HG02973 (cell line): ENCODE results near the gene IPPK.
"Not testable (repeated sequence)": the region's sequence is repeated elsewhere in the genome, so short reads cannot be mapped to it uniquely, and the experiment has no call there.

Source experiments
- ATAC-seq: cut with Tn5 transposase; IDR thresholded peaks from one replicate; pipeline ENCODE4 v1.9.1; 2021; ENCODE audit warnings: moderate library complexity; ENCODE audit not compliant: unreplicated experiment

Gene IPPK

DNA sequence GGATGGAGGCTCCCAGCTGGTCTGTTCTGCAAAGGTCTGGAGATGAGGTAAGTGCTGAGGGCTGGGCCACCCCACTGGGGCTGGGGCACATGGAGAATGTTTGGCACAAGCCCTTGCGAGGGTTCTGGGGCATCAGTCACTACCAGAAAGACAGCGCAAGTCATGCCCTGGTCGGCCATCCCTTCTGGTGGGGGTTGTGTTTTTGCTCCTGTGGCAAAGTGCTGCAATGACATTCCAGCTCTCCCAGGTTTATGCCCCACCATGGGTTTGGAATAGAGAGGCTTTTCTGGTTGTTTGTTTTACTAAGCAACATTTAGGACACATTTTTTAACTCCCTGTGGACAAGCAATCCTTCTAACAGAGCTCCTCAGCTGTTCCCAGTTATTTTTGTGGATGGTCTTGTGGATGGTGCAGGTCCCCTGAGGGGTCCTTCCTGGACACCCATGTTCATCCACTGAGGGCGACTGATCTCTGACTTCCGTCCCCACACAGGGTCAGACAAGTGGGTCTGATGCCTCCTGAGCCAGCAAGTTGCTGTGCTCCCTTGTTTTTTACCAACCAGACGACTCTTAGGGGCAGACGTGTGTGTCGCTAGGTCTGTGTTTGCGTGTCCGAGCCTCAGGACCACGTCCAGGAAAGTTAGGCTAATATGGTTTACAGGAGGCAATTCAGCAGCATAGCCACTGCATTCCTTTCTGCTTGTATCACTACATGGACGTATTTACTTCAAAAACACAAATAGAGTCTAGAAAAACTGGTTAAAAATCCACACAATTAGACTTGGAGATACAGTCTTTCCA lies 69.3 kb downstream of the IPPK start:
- no peak for ATAC-seq

DNA sequence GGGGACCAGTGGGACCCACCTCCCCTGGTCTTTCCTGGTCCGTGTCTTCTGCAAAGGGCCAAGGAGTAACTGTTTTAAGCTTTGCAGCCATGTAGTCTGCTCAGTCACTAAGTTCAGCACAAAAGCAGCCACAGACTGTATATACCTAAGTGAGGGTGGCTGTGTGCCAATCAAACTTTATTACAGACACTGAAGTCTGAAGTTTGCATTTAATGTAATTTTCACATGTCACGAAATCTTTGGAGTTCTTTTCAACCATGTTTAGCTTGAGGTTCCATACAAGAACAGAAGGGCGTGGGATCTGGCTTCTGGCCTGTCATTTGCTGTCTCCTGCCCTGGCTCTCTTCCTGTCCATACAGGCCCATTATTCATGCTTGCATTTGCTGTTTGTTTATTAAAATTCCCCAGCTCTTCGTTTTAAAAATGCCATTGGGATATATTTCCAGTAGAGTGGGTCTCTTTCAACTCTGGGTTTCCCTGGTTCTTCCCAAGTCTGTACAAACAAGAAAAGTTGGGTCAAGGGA lies 69.9 kb downstream of the IPPK start:
- no peak for ATAC-seq

DNA sequence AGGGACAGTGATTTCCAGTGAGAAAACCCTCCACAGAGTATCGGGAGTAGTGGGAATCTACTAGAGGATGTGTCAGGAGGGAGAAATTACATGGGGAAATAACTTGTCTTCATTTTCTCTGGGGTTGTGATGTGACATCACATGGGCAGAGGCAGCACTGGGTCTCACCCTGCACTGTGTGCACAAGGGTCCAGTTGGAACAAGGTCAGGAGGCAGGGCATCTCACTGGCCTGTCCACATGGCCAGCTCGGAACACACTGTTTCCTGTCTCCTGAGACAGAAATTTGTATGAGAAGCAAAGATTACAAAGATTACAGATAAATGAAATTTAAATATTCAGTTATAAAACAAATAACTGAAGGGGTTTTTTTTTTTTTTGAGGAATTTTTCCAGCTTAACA lies 71.5 kb downstream of the IPPK start:
- ATAC-seq = no peak

DNA sequence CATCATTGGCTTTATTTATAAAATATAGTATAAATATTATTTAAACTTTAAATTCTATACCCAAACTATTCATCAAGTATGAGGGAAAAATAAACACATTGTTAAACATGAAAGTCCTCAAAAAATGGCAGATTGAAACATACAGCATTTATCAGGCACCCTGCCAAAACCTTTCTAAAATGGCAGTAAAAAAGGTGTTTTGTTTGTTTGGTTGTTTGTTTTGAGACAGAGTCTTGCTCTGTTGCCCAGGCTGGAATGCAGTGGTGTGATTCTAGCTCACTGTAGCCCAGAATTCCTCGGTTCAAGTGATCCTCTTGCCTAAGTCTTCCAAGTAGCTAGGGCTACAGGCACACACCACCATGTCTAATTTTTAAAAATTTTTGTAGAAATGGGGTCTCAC lies 74.0 kb downstream of the IPPK start:
- no peak for ATAC-seq

DNA sequence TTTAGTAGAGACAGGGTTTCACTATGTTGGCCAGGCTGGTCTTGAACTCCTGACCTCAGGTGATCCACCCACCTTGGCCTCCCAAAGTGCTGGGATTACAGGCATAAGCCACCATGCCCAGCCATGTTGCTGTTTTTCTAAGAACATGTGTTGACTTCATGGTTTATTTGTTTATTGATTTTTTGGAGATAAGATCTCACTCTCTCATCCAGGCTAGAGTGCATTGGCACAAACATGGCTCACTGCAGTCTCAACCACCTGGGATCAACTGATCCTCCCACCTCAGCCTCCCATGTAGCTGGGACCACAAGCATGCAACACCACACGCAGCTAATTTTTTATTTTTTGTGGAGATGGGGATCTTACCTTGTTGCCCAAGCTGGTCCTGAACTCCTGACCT lies 74.9 kb downstream of the IPPK start:
- ATAC-seq = not testable (repeated sequence)

DNA sequence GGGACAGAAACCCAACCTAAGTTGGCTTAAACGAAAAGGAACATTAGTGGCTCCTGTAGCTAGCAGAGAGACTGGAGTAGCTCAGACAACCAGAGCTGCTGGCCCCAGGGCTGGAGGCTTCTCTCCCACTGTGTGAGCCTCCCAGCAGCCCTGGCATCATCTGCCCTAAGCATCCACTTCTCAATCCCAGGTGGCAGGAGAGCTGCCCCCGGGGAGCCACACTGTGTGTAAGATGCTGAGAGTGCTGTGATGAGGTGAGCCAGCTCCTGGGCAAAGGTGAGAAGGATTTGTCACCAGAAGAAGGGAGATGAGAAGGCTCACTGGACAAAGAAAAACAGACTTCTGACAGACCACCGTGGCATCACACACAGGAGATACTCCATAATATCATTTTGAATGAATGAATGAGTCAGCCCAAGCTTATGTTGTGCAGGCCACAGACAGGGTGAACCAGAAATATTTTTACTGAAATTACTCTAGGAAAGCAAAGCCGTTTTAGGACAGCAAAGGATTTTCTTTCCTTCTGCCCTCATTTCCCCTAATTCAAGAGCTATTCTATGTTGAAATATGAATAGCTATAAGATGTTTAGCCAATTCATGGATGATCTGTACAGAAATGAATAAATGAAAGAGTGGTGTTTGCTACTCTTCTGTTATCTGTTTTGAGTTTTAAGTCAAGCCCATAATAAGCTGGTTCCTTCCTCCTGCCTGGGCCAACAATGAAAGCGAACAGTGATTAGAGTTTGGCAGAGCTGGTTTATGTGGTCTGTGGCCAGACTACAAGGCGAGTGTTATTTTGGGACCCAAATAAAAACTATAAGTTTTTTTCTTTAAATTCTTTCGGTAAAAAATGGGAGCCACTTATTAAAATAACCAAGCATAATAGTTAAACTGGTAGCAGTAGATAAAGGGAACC lies 76.7 kb downstream of the IPPK start:
- ATAC-seq = no peak

DNA sequence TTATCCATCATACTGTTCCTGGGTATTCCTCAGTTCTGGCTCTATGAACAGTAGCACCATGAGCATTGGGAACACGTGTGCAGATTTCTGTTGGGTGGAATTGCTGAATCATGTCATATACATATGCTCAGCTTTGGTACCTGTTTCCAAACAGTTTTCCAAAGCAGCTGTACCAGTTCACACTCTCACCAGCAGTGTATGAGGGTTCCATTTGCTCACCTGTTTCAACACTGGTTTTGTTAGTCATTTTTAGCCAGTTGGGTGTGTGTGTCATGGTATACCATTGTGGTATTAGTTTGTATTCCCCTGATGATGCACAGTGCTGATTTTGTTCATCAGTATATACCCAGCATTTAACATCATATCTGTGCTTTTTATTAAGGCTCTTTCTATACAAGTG lies 77.4 kb downstream of the IPPK start:
- no peak for ATAC-seq

DNA sequence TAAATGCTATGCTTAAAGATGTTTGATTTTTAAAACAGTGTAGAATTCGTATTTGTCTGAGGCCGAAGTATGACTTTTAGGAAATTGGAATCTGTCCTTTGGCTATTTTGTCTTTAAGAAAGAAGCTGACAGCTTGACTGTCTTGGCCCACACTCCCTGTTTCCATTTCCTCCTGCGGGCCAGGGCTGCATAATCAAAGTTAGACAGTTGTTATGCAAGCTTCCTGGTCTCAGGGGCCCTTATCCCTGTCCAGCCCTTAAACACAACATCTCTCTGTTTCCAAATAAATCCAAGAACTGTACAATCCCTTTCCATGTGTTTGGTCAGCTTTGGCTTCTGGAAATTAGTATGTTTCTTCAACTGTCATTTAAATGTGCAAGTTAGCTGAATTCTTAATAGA lies 79.6 kb downstream of the IPPK start:
- ATAC-seq = no peak

DNA sequence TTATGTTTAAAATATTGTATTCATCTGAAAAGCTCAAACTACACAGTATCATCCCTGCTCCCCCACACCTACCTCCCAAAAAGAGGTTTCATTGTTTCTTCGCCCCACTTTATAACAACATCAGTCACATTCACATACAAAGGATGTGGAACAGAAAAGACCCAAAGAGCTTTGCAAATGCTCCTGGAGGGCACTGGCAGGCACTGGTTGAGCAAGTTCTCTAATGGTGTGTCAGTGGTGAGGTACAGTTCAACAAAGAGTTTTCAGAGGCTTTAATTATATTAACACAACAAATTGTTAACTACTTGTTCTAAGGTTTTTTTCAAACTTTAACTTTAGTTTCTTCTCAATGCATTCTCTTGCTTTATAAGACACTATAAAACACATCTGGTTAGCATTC lies 80.0 kb downstream of the IPPK start:
- ATAC-seq = no peak

DNA sequence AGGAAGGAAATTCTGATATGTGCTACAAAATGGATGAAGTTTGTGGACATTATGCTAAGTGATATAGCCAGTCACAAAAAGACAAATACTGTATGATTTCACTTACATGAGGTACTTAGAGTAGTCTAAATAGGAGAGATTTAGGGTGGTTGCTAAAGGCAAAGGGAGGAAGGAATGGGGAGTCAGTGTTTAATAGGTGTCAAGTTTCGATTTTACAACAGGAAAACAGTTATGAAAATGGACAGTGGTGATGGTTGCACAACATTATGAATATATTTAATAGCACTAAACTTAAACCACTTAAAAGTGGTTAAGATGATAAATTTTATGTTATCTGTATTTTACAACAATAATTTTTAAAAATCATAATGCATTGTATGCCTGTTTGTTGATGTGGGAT lies 93.8 kb downstream of the IPPK start:
- ATAC-seq = no peak

DNA sequence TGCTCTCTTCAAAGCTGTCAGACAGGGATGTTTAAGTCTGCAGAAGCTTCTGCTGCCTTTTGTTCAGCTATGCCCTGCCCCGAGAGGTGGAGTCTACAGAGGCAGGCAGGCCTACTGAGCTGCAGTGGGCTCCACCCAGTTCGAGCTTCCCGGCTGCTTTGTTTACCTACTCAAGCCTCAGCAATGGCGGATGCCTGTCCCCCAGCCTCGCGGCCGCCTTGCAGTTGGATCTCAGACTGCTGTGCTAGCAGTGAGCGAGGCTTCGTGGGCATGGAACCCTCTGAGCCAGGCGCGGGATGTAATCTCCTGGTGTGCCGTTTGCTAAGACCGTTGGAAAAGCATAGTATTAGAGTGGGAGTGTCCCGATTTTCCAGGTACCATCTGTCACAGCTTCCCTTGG lies 96.3 kb downstream of the IPPK start:
- not testable (repeated sequence) for ATAC-seq

DNA sequence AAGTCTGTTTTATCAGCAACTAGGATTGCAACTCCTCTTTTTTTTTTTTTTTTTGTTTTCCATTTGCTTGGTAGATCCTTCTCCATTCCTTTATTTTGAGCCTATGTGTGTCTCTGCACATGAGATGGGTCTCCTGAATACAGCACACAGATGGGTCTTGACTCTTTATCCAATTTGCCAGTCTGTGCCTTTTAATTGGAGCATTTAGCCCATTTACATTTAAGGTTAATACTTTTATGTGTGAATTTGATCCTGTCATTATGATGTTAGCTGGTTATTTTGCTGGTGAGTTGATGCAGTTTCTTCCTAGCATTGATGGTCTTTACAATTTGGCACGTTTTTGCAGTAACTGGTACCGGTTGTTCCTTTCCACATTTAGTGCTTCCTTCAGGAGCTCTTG lies 98.1 kb downstream of the IPPK start:
- ATAC-seq = not testable (repeated sequence)

DNA sequence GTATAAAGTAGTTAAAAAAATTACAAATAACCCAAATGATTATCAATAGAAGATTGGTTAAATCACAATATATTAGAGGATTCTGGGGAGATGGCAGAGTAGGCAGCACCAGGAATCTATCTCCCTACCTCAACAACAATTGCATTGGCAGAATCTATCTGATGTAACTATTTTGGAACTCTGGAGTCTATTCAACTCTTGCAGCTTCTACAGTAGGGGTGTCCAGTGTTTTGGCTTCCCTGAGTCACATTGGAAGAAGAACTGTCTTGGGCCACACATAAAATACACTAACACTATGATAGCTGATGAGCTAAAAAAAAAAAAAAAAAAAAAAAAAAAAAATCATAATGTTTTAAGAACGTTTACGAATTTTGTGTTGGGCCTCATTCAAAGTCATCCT lies 104.9 kb downstream of the IPPK start:
- ATAC-seq = no peak

DNA sequence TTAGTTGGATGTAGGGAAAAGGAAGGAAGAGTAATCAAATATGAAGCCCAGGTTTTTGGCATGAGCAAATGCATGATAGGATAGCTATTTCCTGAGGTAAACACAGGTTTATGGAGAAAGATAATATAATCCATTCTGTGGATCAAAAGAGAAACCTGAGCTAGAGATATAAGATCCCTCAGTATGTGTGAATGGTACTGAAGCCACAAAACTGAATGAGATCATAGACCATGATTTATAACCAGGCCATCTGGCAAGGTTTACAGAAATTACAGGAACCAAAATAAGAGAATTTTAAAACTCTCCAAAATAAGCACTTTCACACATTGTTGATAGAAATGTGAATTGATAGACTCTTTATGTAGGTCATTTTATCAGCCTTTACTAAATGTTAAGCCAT lies 105.4 kb downstream of the IPPK start:
- ATAC-seq = no peak
